GM19043 (cell line): ENCODE results near the gene DARS2.

Experiments used
- ATAC-seq: cut with Tn5 transposase; IDR thresholded peaks from one replicate; pipeline ENCODE4 v1.9.1; 2021; ENCODE audit warnings: low read depth; ENCODE audit not compliant: unreplicated experiment

The DARS2 gene

DNA sequence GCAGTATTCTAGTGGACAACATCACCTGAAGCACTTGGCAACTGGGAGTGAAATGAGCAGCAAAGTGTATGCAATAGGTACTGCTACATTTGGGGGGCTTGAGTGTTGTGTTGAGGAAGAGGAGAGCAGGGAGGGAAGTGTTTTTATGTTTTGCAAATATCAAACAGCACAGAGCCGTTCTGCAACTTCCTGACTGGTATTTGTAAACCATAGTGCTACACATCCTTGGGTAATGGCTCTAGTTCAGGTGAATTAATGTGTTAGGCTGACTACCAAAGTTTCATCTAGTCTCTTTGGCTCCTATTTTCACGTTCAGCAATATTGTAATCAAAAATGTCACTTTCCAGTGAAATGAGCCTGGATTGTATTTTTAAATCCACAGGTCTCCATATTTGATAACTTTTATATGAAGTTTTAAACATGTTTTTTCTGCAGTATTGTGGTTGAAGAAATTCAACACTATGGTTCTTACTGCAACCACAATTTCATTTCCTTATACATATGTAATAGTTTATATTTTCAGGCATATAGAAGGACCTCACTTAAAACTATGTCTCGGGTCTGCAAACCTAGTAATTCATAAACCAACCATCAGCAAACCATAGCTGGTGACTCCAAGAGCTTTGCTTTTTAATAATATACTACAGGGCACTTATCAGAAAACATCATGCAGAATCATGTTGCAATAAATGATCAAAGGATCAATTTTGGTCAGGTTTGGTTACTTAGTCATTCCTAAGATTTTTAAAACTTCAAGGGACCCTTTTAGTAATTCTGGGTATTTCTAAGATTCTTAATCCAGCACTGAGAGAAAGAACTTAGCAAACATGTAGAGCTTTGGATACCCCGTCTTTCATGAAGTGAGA lies 62.5 kb downstream of the DARS2 start:
- no peak for ATAC-seq

DNA sequence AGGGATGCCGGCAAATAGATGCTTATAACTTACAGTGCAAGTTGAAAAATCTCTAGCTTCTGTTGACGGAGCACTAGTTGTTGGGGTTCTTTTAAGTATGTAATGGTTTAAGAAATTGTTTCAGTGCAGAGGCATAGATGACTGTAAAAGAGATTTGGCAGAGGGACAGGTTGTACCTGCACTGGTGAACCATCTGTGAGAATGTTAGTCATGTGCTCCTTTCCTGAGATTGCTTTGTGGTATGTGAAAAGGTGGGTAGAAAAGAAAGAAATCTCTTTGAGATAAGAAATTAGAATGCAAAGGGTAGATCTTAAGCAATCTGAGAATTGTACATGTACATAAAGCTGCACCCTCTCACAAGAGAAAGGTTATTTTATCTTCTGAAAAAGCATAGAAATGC lies 63.2 kb downstream of the DARS2 start:
- no peak for ATAC-seq

DNA sequence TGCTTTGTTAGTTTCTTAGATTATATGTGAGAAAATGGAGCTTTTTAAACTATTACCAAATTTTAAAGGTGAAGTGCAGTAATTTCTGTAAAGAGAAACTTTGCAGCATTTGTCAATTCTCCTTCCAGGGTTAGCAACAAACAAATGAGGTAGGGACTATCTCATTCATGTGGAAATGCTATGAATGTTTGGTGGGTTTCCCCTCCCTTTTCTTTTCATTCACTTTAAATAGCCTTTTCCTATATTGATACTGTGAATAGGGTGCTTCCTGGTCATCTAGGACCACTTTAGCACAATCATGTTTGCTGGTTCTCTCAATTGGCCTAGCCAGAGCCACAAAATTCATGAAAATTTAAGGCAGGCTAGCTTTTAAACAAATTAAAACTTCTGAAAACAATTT lies 64.3 kb downstream of the DARS2 start:
- no peak for ATAC-seq

DNA sequence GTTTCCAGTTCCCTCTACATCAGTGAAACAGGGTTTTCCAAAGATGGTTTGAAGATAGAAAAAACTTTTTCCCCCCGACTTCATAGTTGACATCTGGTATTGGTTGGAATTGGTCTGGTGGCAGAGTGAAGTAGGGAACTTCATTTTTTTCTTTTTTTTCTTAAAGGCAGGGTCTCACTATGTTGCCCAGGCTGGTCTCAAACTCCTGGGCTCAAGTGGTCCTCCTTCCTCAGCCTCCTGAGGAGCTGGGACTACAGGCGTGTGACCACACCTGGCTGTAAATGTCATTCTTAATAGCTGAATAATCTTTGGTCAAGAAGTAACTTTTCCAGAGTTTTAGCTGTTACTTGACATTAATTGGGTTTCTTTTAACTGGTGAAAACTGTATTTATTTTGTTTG lies 65.4 kb downstream of the DARS2 start:
- no peak for ATAC-seq

DNA sequence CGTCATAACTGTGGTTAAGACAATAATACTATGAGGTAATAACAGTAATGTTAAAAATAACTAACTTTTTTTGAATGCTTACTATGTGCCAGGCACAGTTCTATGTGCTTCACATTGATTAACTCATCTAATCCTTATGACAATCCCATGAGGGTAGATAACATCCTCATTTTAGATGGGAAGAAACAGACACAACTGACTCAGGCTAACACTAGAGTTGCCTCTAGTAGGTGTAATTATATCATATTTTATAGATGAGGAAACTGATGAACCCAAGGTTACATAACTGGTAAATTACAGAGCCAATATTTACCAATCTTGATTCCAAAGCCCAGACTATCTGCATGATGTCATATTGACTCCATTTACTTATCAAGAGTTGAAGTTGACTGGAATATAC lies 69.1 kb downstream of the DARS2 start:
- no peak for ATAC-seq

DNA sequence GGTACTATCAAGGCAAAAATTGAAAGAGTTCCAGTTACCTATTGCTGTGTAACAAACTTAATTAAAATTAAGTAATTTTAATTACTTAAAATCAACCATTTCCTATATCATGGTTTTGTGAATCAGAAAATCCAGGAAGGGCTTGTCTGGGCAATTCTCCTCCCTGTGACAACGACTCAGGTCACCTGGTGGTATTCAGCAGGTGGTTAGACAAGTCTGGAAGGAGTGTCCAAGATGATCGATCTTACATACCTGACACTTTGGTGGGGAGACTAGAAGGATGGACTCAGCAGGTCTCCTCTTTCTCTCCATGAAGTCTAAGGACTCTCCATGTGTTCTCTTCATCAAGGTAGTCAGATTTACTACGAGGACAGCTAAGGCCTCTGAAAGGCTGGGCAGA lies 69.7 kb downstream of the DARS2 start:
- no peak for ATAC-seq

DNA sequence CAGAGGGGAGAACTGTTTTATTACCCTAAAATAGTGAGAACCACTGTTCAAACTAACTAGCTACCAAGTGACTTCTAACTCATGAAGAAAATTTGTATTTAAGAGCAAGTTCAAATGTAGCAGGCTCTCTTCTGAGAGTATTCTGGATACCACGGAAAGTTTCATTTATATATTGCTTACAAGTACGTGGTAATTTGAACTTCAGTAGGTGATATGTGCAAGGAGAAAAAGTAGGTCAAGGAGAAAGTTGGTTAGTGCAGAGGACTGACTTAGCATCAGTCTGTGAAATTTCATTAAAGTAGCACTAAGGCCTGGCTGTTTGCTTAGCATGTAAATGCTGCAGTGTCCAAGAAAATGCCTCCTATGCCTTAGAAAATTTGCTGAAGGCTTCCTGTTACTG lies 76.0 kb downstream of the DARS2 start:
- no peak for ATAC-seq

DNA sequence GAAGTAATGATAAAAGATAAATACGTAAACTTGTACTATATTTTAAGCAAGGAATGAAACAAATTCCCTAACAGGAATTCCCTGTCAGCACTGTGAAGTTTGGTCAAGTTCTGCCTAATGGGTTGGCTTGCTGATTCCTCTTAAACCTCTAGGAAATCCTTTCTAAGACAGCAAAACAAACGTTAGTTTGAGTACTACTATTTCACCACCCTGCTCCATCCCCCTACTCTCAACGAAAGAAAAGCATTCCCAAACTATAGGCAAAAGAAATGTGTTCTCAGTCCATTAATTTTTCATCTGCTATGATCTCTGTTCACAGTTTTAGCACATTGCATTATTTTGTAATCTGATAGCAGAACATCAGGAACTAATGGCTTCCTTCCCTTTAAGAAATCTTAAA lies 76.5 kb downstream of the DARS2 start:
- no peak for ATAC-seq

DNA sequence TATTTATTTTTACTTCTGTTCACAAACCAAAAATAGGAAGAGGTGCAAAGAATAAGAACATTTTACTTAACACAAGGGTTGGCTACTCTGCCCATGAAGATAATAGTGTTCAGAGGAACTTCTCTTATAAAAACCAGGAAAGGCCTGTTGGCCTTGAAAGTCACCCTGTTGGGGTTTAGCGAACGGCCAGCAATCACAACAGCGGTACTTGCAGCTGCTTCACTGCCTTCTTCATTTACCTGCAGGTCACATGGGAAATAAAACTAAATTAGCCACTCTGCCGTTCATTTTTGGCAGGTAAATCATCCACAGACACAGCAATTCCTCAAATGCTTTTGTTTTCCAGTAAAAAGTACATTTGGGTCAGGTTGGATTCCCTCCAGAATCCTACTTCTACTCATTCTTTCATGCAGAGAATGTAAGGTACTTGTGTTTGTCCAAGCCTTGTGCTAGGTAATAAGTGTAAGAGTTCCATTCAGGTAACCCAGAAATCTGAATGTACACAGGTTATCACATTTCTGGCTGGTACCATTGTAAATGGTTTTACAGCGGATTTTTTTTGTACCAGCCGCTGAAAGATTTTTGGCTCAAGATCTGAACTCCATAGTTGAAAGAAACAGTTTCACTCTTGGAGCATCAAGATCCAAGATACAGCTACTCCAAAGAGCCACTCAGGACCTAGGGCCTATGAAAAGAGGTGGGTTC lies 79.5 kb downstream of the DARS2 start:
- ATAC-seq, result no peak
